ENCODE data around the gene AKAP6. TPM values are rescaled to one million over a fixed set of nuclear protein-coding genes. Genes with fewer than 3 reads are reported as not detected.

Gene AKAP6
- total and polyA plus RNA-seq, 2 of the 8 experiments (the other 6 are each of a cell fraction or from before 2014, with no cell fraction given): 0.09 to 0.89 TPM

GRCh38 chr14:32374155-32374554 lies 45.1 kb downstream of the AKAP6 start:
- no peak overlapping the region for H4K8ac ChIP-seq (ENCODE audit: extremely low read depth, insufficient read depth, low read length)
- no peak overlapping the region for H3K4ac ChIP-seq (replicated peaks; ENCODE audit: insufficient read length, low read depth, low read length)
- no peaks in the 10 kb centered on the region for H3K9me3 ChIP-seq (ENCODE audit: insufficient read depth in 2 of 2, low read depth in 1 of 2, low read length in 1 of 2)
- H3K56ac ChIP-seq (replicated peaks; ENCODE audit: insufficient read length, low read depth, low read length): no peak overlapping the region
- FAIRE-seq (no peak), DNase-seq (ENCODE audit: low read depth in 1 of 2, low spot score in 2 of 2) (no peak)
- H3K4me2 ChIP-seq (ENCODE audit: insufficient read depth in 1 of 2, low read depth in 2 of 2, low read length in 2 of 2): no peak overlapping the region
- no peak overlapping the region for H2BK15ac ChIP-seq (ENCODE audit: low read length)
- no peak overlapping the region for H2BK20ac ChIP-seq (ENCODE audit: low read length)
- WGBS, 2 experiments (ENCODE audit: extremely low coverage in 1 of 2, insufficient coverage in 1 of 2, insufficient read length in 1 of 2, insufficient replicate concordance in 2 of 2, low coverage in 1 of 2, low lambda C conversion rate in 2 of 2, missing lambda C conversion rate in 1 of 2): 88% methylated on average over 3 of the region's 3 CpGs; no CpG with 5 or more reads in 1 of the 2 experiments
- no peaks in the 10 kb centered on the region for H3K23me2 ChIP-seq (ENCODE audit: low read depth, low read length)
- H3K27ac ChIP-seq (ENCODE audit: low read depth, low read length): no peak overlapping the region
- H2AFZ ChIP-seq (ENCODE audit: low read length): no peak overlapping the region
- H3K14ac ChIP-seq (ENCODE audit: insufficient read length): no peak overlapping the region
- H3K79me2 ChIP-seq (ENCODE audit: control insufficient read depth in 1 of 2, insufficient read depth in 2 of 2, low read length in 2 of 2): no peaks in the 10 kb centered on the region
- H3K27me3 ChIP-seq (replicated peaks in 1 of 4; ENCODE audit: control insufficient read depth in 3 of 4, extremely low read depth in 1 of 4, insufficient read depth in 3 of 4, low read length in 3 of 4): no peaks in the 10 kb centered on the region
- no peaks in the 10 kb centered on the region for H3K79me1 ChIP-seq (ENCODE audit: low read depth, low read length)
- H2BK5ac ChIP-seq (ENCODE audit: low read depth, low read length): no peak overlapping the region
- no peaks in the 10 kb centered on the region for H3K36me3 ChIP-seq (ENCODE audit: control insufficient read depth in 2 of 4, insufficient read depth in 4 of 4, low read length in 3 of 4)
- H3K18ac ChIP-seq (ENCODE audit: extremely low read depth, low read length): no peak overlapping the region
- TF ChIP-seq CREB1 (IDR thresholded peaks at IDR 0.05): no peak
- TF ChIP-seq SP1 (IDR thresholded peaks at IDR 0.05; ENCODE audit: low read depth, low read length): no peak
- TF ChIP-seq TBP (IDR thresholded peaks at IDR 0.05; ENCODE audit: low read depth, low read length): no peak
- TF ChIP-seq HDAC6 (IDR thresholded peaks at IDR 0.05; ENCODE audit: low read depth, low read length): no peak
- TF ChIP-seq SIRT6 (IDR thresholded peaks at IDR 0.05; ENCODE audit: low read length): no peak
- no peak for TF ChIP-seq CHD1 (IDR thresholded peaks at IDR 0.05; ENCODE audit: low read depth, low read length)
- TF ChIP-seq ATF3 (IDR thresholded peaks at IDR 0.05; ENCODE audit: insufficient read depth, low read depth, low read length): no peak
- no peak for TF ChIP-seq RBBP5 (IDR thresholded peaks at IDR 0.05; ENCODE audit: borderline replicate concordance, low read depth, low read length)
- TF ChIP-seq JUND (IDR thresholded peaks at IDR 0.05; ENCODE audit: low read length): no peak
- no peak for TF ChIP-seq TEAD4 (IDR thresholded peaks at IDR 0.05; ENCODE audit: low read depth, low read length)
- no peak for TF ChIP-seq RXRA (IDR thresholded peaks at IDR 0.05; ENCODE audit: insufficient read depth, low read depth, low read length)
- TF ChIP-seq CHD2 (IDR thresholded peaks at IDR 0.05; ENCODE audit: low read length): no peak
- no peak for TF ChIP-seq KDM4A (IDR thresholded peaks at IDR 0.05; ENCODE audit: low read depth, low read length, severe bottlenecking)
- no peak for TF ChIP-seq CBX5 (IDR thresholded peaks at IDR 0.05; ENCODE audit: low read depth, low read length)
- TF ChIP-seq POU5F1 (IDR thresholded peaks at IDR 0.05; ENCODE audit: low read depth, low read length): no peak
- no peak for TF ChIP-seq FOSL1 (IDR thresholded peaks at IDR 0.05; ENCODE audit: insufficient read depth, low read depth, low read length)
- H4K20me1 ChIP-seq (replicated peaks in 1 of 2; ENCODE audit: control insufficient read depth in 1 of 2, insufficient read depth in 2 of 2, low read length in 2 of 2): no peaks in the 10 kb centered on the region
- H4K5ac ChIP-seq (ENCODE audit: insufficient read length, low read depth, low read length): no peak overlapping the region
- H4K91ac ChIP-seq (replicated peaks; ENCODE audit: insufficient read length, low read length): no peak overlapping the region
- H3K9ac ChIP-seq (replicated peaks in 1 of 4; ENCODE audit: extremely low read depth in 1 of 4, low read depth in 3 of 4, low read length in 3 of 4): no peak overlapping the region
- no peak overlapping the region for H3K4me3 ChIP-seq (ENCODE audit: extremely low read depth in 1 of 4, insufficient read depth in 2 of 4, low read depth in 3 of 4, low read length in 4 of 4)
- CTCF ChIA-PET (ENCODE audit: partially characterized antibody): interaction anchor here (0.7 kb wide), 1 partner anchor 9 kb away, joined by 3 read pairs; no protein-coding TSS in a partner anchor
- no peak overlapping the region for H2AK5ac ChIP-seq (ENCODE audit: low read depth, low read length)
- no peak overlapping the region for H3K23ac ChIP-seq (ENCODE audit: insufficient read length)
- no peak overlapping the region for H2BK120ac ChIP-seq (replicated peaks; ENCODE audit: low read depth, low read length)
- POLR2A ChIA-PET (ENCODE audit: partially characterized antibody): no interaction called here
- H2BK12ac ChIP-seq (ENCODE audit: low read depth, low read length): no peak overlapping the region
- peaks cover 0 to 3% (median 1%) of the 10 kb centered on the region in 4 experiments; a peak in 1 of 7 replicates for H3K4me1 ChIP-seq (replicated peaks in 1 of 4; ENCODE audit: control insufficient read depth in 3 of 4, insufficient read depth in 4 of 4, low read length in 3 of 4)
